ENCODE data around the gene CMC2.

The CMC2 gene

DNA sequence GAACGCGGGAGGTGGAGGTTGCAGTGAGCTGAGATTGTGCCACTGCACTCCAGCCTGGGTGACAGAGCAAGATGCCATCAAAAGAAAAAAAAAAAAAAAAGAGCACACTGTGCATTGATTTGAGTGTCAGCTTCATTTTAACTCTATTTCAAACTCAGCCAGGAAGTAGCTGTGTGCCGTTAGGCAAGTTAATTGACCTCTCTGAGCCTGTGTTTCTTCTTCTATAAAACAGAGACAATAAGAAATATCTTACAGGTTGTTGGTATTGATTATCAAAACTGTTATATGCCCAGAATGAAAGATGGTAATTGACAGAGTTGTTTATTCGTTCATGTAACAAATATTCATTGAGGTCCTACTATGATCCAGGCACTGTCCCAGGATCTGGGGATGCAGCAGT, 83.3 kb downstream of the CMC2 start:
- DNase-seq, result no peak
